Suprapubic skin (tissue), 4 donors: ENCODE measurements around the gene KRT35.
"Not testable (repeated sequence)": the region's sequence is repeated elsewhere in the genome, so short reads cannot be mapped to it uniquely, and the experiment has no call there.

ENCODE experiments used
- EP300 ChIP-seq: sonication (generic); formaldehyde crosslinking; IDR thresholded peaks from one replicate; pipeline ENCODE4 v1.6.1; 2017; ENCODE audit warnings: antibody characterized with exemption
- POLR2A ChIP-seq, 2 donors: fragments of 450-650 bp; IDR thresholded peaks; one replicate each; pipeline ENCODE4 v1.6.1; 2017; ENCODE audit warnings: antibody characterized with exemption in 2 of 2, mild to moderate bottlenecking in 2 of 2, moderate library complexity in 2 of 2
- POLR2AphosphoS5 ChIP-seq, 3 donors: sonication (generic); formaldehyde crosslinking; IDR thresholded peaks; one replicate each; pipeline ENCODE4 v1.6.1; 2017; ENCODE audit warnings: antibody characterized with exemption in 3 of 3
- TF ChIP-seq, protein P1 (sequence below), 2 donors: fragments of 200-600 bp in 1 of 2; fragments of 450-650 bp in 1 of 2; sonication (generic) in 1 of 2; IDR thresholded peaks; one replicate each; pipeline ENCODE4 v1.5.1; 2016 to 2019; ENCODE audit warnings: antibody characterized with exemption in 2 of 2, mild to moderate bottlenecking in 1 of 2, moderate library complexity in 1 of 2

GRCh38 chr17:41430376-41430775 lies 50.6 kb downstream of the KRT35 start:
- TF ChIP-seq, protein P1, sequence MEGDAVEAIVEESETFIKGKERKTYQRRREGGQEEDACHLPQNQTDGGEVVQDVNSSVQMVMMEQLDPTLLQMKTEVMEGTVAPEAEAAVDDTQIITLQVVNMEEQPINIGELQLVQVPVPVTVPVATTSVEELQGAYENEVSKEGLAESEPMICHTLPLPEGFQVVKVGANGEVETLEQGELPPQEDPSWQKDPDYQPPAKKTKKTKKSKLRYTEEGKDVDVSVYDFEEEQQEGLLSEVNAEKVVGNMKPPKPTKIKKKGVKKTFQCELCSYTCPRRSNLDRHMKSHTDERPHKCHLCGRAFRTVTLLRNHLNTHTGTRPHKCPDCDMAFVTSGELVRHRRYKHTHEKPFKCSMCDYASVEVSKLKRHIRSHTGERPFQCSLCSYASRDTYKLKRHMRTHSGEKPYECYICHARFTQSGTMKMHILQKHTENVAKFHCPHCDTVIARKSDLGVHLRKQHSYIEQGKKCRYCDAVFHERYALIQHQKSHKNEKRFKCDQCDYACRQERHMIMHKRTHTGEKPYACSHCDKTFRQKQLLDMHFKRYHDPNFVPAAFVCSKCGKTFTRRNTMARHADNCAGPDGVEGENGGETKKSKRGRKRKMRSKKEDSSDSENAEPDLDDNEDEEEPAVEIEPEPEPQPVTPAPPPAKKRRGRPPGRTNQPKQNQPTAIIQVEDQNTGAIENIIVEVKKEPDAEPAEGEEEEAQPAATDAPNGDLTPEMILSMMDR (IDR thresholded peaks at IDR 0.05), result not testable (repeated sequence)
- not testable (repeated sequence) for TF ChIP-seq POLR2AphosphoS5 (IDR thresholded peaks at IDR 0.05); POLR2A (IDR thresholded peaks at IDR 0.05); EP300
